ENCODE data around the gene IL9R. TPM values are rescaled to one million over a fixed set of nuclear protein-coding genes. Genes with fewer than 3 reads are reported as not detected.

Gene IL9R
- total and polyA plus RNA-seq, 2 experiments from 2014 or later: 0.31 to 0.39 TPM

DNA sequence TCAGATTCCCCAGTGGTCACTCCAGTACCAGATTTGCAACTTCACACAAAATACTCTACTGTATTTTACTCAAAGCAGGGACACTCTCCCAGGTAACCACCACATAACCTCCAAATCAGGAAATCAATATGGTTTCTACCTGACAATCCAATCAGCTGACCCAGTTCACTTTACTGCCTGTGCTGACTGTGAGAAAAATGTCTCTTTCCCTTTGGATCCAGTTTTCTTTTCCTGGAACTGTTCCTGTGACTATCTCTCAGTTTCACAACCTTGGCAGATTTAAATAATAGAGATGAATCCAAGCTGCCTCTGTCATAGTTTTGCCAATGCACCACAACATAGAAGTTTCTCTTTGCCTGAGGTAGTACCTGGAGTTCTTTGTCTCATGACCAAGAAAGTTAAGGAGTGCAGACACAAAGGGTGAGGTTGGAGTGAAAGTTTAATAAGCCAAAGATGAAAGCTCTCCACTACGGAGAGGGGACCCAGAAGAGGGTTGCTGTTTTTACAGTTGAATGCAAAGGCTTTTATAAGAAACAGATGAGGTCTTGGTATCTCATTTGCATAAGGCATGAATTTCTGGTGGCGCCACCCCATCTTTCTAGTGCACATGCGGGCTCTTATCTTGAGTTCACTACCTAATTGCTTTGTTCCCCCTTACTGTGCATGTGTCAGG lies 29.7 kb upstream of the IL9R start:
- Mint-ChIP-seq H3K4me3 (no peak overlapping the region), H3K27me3 (ENCODE audit: insufficient read depth, low read depth, poor library complexity) (peaks cover 5% of the 10 kb centered on the region), H3K36me3 (ENCODE audit: low read depth) (peaks cover 25% of the 10 kb centered on the region; the same call in 2 of the 3 replicates), H3K4me1 (no peaks in the 10 kb centered on the region), H3K9me3 (peaks cover 94% of the 10 kb centered on the region), H3K27ac (no peak overlapping the region)
- H3K79me2 ChIP-seq (replicated peaks; ENCODE audit: insufficient read depth): no peaks in the 10 kb centered on the region
- H3K4me2 ChIP-seq: no peak overlapping the region
- ATAC-seq (no peak), DNase-seq (ENCODE audit: low spot score) (no peak)
- H3F3A ChIP-seq (replicated peaks; ENCODE audit: low read depth): no peaks in the 10 kb centered on the region
- no peaks in the 10 kb centered on the region for H3K27me3 ChIP-seq (ENCODE audit: insufficient read depth)
- H3K27ac ChIP-seq (ENCODE audit: low read depth): no peak overlapping the region
- no peak overlapping the region for H2AFZ ChIP-seq
- H3K36me3 ChIP-seq (ENCODE audit: insufficient read depth): no peaks in the 10 kb centered on the region; the same call in 1 of the 2 replicates
- H3K4me1 ChIP-seq (ENCODE audit: insufficient read depth): no peaks in the 10 kb centered on the region
- no peaks in the 10 kb centered on the region for H4K20me1 ChIP-seq (replicated peaks; ENCODE audit: insufficient read depth)
- TF ChIP-seq, protein P1, sequence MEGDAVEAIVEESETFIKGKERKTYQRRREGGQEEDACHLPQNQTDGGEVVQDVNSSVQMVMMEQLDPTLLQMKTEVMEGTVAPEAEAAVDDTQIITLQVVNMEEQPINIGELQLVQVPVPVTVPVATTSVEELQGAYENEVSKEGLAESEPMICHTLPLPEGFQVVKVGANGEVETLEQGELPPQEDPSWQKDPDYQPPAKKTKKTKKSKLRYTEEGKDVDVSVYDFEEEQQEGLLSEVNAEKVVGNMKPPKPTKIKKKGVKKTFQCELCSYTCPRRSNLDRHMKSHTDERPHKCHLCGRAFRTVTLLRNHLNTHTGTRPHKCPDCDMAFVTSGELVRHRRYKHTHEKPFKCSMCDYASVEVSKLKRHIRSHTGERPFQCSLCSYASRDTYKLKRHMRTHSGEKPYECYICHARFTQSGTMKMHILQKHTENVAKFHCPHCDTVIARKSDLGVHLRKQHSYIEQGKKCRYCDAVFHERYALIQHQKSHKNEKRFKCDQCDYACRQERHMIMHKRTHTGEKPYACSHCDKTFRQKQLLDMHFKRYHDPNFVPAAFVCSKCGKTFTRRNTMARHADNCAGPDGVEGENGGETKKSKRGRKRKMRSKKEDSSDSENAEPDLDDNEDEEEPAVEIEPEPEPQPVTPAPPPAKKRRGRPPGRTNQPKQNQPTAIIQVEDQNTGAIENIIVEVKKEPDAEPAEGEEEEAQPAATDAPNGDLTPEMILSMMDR (conservative IDR thresholded peaks at IDR 0.05; ENCODE audit: low read depth in 2 of 2): no peak
- TF ChIP-seq, protein P2, sequence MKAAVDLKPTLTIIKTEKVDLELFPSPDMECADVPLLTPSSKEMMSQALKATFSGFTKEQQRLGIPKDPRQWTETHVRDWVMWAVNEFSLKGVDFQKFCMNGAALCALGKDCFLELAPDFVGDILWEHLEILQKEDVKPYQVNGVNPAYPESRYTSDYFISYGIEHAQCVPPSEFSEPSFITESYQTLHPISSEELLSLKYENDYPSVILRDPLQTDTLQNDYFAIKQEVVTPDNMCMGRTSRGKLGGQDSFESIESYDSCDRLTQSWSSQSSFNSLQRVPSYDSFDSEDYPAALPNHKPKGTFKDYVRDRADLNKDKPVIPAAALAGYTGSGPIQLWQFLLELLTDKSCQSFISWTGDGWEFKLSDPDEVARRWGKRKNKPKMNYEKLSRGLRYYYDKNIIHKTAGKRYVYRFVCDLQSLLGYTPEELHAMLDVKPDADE (IDR thresholded peaks at IDR 0.05): no peak
- TF ChIP-seq JUNB (IDR thresholded peaks at IDR 0.05; ENCODE audit: unreplicated experiment): no peak
- TF ChIP-seq EZH2 (IDR thresholded peaks at IDR 0.05; ENCODE audit: low read depth, unreplicated experiment): no peak
- TF ChIP-seq EZH2phosphoT487 (IDR thresholded peaks at IDR 0.05; ENCODE audit: unreplicated experiment): no peak
- TF ChIP-seq POLR2AphosphoS5 (IDR thresholded peaks at IDR 0.05; ENCODE audit: low read depth): no peak
- H3K4me3 ChIP-seq: no peak overlapping the region
- no peaks in the 10 kb centered on the region for H3K9me2 ChIP-seq (ENCODE audit: insufficient read depth)

DNA sequence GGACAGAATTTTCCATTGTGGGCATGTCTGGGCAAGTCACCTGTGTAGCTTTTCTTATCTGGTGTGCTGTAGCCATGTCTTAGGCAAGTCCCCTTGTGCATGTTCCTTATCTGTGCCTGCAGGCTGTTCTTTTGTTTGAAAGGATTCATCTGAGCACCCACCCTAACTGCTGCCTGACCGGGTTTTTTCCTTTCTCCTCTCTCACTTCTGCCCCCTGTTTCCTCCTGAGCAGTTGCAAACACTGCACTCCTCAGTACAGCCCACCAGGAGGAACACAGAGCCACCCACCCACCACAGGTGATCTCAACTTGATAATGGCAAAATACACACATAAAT lies 29.2 kb upstream of the IL9R start:
- Mint-ChIP-seq H3K9me3 (peaks cover 94% of the 10 kb centered on the region), H3K4me3 (no peak overlapping the region), H3K27ac (no peak overlapping the region), H3K27me3 (ENCODE audit: insufficient read depth, low read depth, poor library complexity) (peaks cover 5% of the 10 kb centered on the region), H3K36me3 (ENCODE audit: low read depth) (peaks cover 25% of the 10 kb centered on the region; the same call in 2 of the 3 replicates), H3K4me1 (no peaks in the 10 kb centered on the region)
- H3K4me1 ChIP-seq (ENCODE audit: insufficient read depth): no peaks in the 10 kb centered on the region
- H3K4me2 ChIP-seq: no peak overlapping the region
- no peaks in the 10 kb centered on the region for H3K79me2 ChIP-seq (replicated peaks; ENCODE audit: insufficient read depth)
- no peaks in the 10 kb centered on the region for H3K9me2 ChIP-seq (ENCODE audit: insufficient read depth)
- H3K27ac ChIP-seq (ENCODE audit: low read depth): no peak overlapping the region
- ATAC-seq: no peak
- no peak overlapping the region for H2AFZ ChIP-seq
- H3K4me3 ChIP-seq: no peak overlapping the region
- H4K20me1 ChIP-seq (replicated peaks; ENCODE audit: insufficient read depth): no peaks in the 10 kb centered on the region
- no peak for DNase-seq (ENCODE audit: low spot score)
- no peaks in the 10 kb centered on the region; the same call in 1 of the 2 replicates for H3K36me3 ChIP-seq (ENCODE audit: insufficient read depth)
- no peaks in the 10 kb centered on the region for H3K27me3 ChIP-seq (ENCODE audit: insufficient read depth)
- H3F3A ChIP-seq (replicated peaks; ENCODE audit: low read depth): no peaks in the 10 kb centered on the region
- TF ChIP-seq ZNF114 (CRISPR knock-in tag; IDR thresholded peaks at IDR 0.05): no peak
- TF ChIP-seq, protein P1 (conservative IDR thresholded peaks at IDR 0.05; ENCODE audit: low read depth in 2 of 2): no peak
- TF ChIP-seq, protein P3, sequence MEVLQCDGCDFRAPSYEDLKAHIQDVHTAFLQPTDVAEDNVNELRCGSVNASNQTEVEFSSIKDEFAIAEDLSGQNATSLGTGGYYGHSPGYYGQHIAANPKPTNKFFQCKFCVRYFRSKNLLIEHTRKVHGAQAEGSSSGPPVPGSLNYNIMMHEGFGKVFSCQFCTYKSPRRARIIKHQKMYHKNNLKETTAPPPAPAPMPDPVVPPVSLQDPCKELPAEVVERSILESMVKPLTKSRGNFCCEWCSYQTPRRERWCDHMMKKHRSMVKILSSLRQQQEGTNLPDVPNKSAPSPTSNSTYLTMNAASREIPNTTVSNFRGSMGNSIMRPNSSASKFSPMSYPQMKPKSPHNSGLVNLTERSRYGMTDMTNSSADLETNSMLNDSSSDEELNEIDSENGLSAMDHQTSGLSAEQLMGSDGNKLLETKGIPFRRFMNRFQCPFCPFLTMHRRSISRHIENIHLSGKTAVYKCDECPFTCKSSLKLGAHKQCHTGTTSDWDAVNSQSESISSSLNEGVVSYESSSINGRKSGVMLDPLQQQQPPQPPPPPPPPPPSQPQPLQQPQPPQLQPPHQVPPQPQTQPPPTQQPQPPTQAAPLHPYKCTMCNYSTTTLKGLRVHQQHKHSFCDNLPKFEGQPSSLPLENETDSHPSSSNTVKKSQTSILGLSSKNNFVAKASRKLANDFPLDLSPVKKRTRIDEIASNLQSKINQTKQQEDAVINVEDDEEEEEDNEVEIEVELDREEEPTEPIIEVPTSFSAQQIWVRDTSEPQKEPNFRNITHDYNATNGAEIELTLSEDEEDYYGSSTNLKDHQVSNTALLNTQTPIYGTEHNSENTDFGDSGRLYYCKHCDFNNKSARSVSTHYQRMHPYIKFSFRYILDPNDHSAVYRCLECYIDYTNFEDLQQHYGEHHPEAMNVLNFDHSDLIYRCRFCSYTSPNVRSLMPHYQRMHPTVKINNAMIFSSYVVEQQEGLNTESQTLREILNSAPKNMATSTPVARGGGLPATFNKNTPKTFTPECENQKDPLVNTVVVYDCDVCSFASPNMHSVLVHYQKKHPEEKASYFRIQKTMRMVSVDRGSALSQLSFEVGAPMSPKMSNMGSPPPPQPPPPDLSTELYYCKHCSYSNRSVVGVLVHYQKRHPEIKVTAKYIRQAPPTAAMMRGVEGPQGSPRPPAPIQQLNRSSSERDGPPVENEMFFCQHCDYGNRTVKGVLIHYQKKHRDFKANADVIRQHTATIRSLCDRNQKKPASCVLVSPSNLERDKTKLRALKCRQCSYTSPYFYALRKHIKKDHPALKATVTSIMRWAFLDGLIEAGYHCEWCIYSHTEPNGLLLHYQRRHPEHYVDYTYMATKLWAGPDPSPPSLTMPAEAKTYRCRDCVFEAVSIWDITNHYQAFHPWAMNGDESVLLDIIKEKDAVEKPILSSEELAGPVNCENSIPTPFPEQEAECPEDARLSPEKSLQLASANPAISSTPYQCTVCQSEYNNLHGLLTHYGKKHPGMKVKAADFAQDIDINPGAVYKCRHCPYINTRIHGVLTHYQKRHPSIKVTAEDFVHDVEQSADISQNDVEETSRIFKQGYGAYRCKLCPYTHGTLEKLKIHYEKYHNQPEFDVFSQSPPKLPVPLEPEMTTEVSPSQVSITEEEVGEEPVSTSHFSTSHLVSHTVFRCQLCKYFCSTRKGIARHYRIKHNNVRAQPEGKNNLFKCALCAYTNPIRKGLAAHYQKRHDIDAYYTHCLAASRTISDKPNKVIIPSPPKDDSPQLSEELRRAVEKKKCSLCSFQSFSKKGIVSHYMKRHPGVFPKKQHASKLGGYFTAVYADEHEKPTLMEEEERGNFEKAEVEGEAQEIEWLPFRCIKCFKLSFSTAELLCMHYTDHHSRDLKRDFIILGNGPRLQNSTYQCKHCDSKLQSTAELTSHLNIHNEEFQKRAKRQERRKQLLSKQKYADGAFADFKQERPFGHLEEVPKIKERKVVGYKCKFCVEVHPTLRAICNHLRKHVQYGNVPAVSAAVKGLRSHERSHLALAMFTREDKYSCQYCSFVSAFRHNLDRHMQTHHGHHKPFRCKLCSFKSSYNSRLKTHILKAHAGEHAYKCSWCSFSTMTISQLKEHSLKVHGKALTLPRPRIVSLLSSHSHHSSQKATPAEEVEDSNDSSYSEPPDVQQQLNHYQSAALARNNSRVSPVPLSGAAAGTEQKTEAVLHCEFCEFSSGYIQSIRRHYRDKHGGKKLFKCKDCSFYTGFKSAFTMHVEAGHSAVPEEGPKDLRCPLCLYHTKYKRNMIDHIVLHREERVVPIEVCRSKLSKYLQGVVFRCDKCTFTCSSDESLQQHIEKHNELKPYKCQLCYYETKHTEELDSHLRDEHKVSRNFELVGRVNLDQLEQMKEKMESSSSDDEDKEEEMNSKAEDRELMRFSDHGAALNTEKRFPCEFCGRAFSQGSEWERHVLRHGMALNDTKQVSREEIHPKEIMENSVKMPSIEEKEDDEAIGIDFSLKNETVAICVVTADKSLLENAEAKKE (CRISPR knock-in tag; IDR thresholded peaks at IDR 0.05): no peak
- TF ChIP-seq JUNB (IDR thresholded peaks at IDR 0.05; ENCODE audit: unreplicated experiment): no peak
- TF ChIP-seq CREB1 (CRISPR knock-in tag; IDR thresholded peaks at IDR 0.05; ENCODE audit: low read depth): no peak
- TF ChIP-seq POLR2AphosphoS5 (IDR thresholded peaks at IDR 0.05; ENCODE audit: low read depth): no peak
- TF ChIP-seq EZH2phosphoT487 (IDR thresholded peaks at IDR 0.05; ENCODE audit: unreplicated experiment): no peak

Data from GM23338 (cell line).